HepG2 (cell line): ENCODE measurements around the gene CLCN2. TPM values are rescaled to one million over a fixed set of nuclear protein-coding genes. Genes with fewer than 3 reads are reported as not detected.

Experiments used
- AKAP8 ChIP-seq: sonication (generic); formaldehyde crosslinking; IDR thresholded peaks from 2 replicates; pipeline ENCODE4 v1.5.1; 2020; ENCODE audit warnings: mild to moderate bottlenecking, missing genetic modification reagents
- ISL2 ChIP-seq: sonication (generic); formaldehyde crosslinking; IDR thresholded peaks from 2 replicates; pipeline ENCODE4 v1.5.0; 2020; ENCODE audit warnings: missing genetic modification reagents
- KDM2A ChIP-seq: sonication (generic); formaldehyde crosslinking; IDR thresholded peaks from 2 replicates; pipeline ENCODE4 v1.4.0; 2020; ENCODE audit warnings: low read depth, missing genetic modification reagents, borderline replicate concordance
- KDM5A ChIP-seq: fragments of 200-600 bp; sonication (generic); IDR thresholded peaks from 2 replicates; pipeline ENCODE4 v1.7.0; 2018; ENCODE audit warnings: antibody characterized with exemption, mild to moderate bottlenecking, low read length, borderline replicate concordance
- NPAS2 ChIP-seq: sonication (generic); formaldehyde crosslinking; IDR thresholded peaks from 2 replicates; pipeline ENCODE4 v1.8.0; 2022; ENCODE audit warnings: mild to moderate bottlenecking, missing genetic modification reagents, borderline replicate concordance
- NRL ChIP-seq: sonication (generic); formaldehyde crosslinking; IDR thresholded peaks from 2 replicates; pipeline ENCODE4 v1.5.0; 2020; ENCODE audit warnings: missing genetic modification reagents, mild to moderate bottlenecking, moderate library complexity, borderline replicate concordance
- SALL1 ChIP-seq: sonication (generic); formaldehyde crosslinking; IDR thresholded peaks from 2 replicates; pipeline ENCODE4 v1.8.0; 2022; ENCODE audit warnings: mild to moderate bottlenecking, missing genetic modification reagents
- ZNF484 ChIP-seq: sonication (generic); formaldehyde crosslinking; IDR thresholded peaks from 2 replicates; pipeline ENCODE4 v1.5.1; 2020; ENCODE audit warnings: mild to moderate bottlenecking, low read depth, missing genetic modification reagents, borderline replicate concordance
- ZNF761 ChIP-seq: sonication (generic); formaldehyde crosslinking; conservative IDR thresholded peaks from 2 replicates; pipeline ENCODE4 v1.4.0; 2020; ENCODE audit warnings: mild to moderate bottlenecking, missing genetic modification reagents
- polyA plus RNA-seq, 8 experiments: library from polyadenylated mRNA; depleted of rRNA in 3 of 8; stranded (reverse) in 7 of 8; unstranded in 1 of 8; fragments of >200 nt; fragmentation: Illumina TruSeq in 4 of 8; extraction: Trizol in 4 of 8; gene quantifications; 2 replicates each; pipeline versions ENCODE4 v1.2.1 to v1.2.3, GENCODE V29; 2011 to 2016; ENCODE audit warnings: low read depth in 4 of 8, missing spikeins in 1 of 8, mixed read lengths in 1 of 8; ENCODE audit not compliant: insufficient read depth in 1 of 8
- total RNA-seq, 5 experiments: library from RNA; depleted of rRNA; stranded (reverse); fragments of >200 nt; fragmentation: Illumina TruSeq; extraction: Trizol; gene quantifications; 2 replicates each; pipeline ENCODE4 v1.2.3, GENCODE V29; 2016; ENCODE audit warnings: low read depth in 1 of 5
- TF ChIP-seq, protein P1 (sequence below): sonication (generic); formaldehyde crosslinking; IDR thresholded peaks from 2 replicates; pipeline ENCODE4 v1.9.0; 2021; ENCODE audit warnings: missing genetic modification reagents, borderline replicate concordance
- TF ChIP-seq, protein P2 (sequence below): sonication (generic); formaldehyde crosslinking; IDR thresholded peaks from 2 replicates; pipeline ENCODE4 v1.9.0; 2022; ENCODE audit warnings: missing genetic modification reagents, mild to moderate bottlenecking, borderline replicate concordance
- TF ChIP-seq, protein P3 (sequence below): sonication (generic); formaldehyde crosslinking; IDR thresholded peaks from 2 replicates; pipeline ENCODE4 v1.4.0; 2020; ENCODE audit warnings: missing genetic modification reagents

CLCN2 gene
- total and polyA plus RNA-seq, 2 of the 13 experiments (the other 11 are each of a cell fraction or from before 2014, with no cell fraction given), result 11.4 to 13.5 TPM

DNA sequence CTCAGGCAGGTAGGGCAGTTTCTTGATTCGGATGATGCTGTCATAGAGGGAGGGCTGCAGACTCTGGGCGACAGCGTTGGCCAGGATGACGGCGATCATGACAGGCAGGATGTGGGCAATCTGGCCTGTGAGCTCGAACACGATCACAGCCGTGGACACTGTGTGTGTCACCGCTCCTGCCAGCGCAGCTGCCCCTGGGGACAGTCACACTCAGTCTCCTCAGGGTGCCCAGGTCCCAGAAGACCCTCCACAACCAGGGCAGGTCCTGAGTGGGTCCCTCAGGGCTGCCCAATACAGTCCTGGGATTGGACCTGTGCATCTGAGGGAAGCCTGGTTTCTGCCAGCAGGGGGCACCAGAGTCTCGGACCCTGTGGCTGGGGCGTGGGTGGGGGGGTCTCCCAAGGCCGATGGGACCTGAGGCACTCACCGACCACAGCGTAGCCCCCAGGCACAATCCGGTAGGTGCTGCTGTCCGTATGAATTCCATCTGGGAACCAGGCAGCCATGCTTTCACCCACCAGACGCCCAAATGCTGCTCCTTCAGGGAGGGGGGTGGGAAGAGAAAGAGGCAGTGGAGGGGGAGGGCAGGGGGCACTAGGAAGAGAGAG is 7.2 kb downstream of the CLCN2 start (continued):
- TF ChIP-seq ISL2 (CRISPR knock-in tag) (no peak), NRL (CRISPR knock-in tag) (no peak; the same call in 1 of the 2 replicates), ZNF484 (CRISPR knock-in tag) (no peak), KDM5A (no peak), ZNF761 (CRISPR knock-in tag) (no peak), KDM2A (CRISPR knock-in tag) (peak; percentile 29; the same call in 1 of the 2 replicates), NPAS2 (CRISPR knock-in tag) (no peak), SALL1 (0 out of 2 replicates have a peak, but pooled peaks have one; percentile 10), AKAP8 (CRISPR knock-in tag) (no peak)
- TF ChIP-seq, protein P1, sequence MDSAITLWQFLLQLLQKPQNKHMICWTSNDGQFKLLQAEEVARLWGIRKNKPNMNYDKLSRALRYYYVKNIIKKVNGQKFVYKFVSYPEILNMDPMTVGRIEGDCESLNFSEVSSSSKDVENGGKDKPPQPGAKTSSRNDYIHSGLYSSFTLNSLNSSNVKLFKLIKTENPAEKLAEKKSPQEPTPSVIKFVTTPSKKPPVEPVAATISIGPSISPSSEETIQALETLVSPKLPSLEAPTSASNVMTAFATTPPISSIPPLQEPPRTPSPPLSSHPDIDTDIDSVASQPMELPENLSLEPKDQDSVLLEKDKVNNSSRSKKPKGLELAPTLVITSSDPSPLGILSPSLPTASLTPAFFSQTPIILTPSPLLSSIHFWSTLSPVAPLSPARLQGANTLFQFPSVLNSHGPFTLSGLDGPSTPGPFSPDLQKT (CRISPR knock-in tag), result no peak
- TF ChIP-seq, protein P2, sequence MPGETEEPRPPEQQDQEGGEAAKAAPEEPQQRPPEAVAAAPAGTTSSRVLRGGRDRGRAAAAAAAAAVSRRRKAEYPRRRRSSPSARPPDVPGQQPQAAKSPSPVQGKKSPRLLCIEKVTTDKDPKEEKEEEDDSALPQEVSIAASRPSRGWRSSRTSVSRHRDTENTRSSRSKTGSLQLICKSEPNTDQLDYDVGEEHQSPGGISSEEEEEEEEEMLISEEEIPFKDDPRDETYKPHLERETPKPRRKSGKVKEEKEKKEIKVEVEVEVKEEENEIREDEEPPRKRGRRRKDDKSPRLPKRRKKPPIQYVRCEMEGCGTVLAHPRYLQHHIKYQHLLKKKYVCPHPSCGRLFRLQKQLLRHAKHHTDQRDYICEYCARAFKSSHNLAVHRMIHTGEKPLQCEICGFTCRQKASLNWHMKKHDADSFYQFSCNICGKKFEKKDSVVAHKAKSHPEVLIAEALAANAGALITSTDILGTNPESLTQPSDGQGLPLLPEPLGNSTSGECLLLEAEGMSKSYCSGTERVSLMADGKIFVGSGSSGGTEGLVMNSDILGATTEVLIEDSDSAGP (CRISPR knock-in tag), result peak; percentile 22; the same call in 1 of the 2 replicates
- TF ChIP-seq, protein P3, sequence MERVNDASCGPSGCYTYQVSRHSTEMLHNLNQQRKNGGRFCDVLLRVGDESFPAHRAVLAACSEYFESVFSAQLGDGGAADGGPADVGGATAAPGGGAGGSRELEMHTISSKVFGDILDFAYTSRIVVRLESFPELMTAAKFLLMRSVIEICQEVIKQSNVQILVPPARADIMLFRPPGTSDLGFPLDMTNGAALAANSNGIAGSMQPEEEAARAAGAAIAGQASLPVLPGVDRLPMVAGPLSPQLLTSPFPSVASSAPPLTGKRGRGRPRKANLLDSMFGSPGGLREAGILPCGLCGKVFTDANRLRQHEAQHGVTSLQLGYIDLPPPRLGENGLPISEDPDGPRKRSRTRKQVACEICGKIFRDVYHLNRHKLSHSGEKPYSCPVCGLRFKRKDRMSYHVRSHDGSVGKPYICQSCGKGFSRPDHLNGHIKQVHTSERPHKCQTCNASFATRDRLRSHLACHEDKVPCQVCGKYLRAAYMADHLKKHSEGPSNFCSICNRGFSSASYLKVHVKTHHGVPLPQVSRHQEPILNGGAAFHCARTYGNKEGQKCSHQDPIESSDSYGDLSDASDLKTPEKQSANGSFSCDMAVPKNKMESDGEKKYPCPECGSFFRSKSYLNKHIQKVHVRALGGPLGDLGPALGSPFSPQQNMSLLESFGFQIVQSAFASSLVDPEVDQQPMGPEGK (CRISPR knock-in tag), result peak; percentile 82
